ENCODE measurements around the gene SPATA13.

SPATA13 gene

GRCh38 chr13:24280720-24281119 lies 120.2 kb downstream of the SPATA13 start:
- peak overlapping the region in 1 of 2 experiments; percentile 43 for H3K4me3 ChIP-seq (ENCODE audit: low read depth in 1 of 2, low read length in 1 of 2)
- TF ChIP-seq CTCF (IDR thresholded peaks at IDR 0.05), result no peak
- peak overlapping the region; percentile 88 for H3K27ac ChIP-seq
- H3K4me1 ChIP-seq (ENCODE audit: control insufficient read depth in 1 of 2, insufficient read depth in 1 of 2, low read depth in 1 of 2, low read length in 1 of 2), result peaks cover 62 to 66% of the 10 kb centered on the region in 2 experiments
- H3K36me3 ChIP-seq, result peaks cover 49% of the 10 kb centered on the region
- H3K27me3 ChIP-seq, result no peaks in the 10 kb centered on the region
- no peaks in the 10 kb centered on the region for H3K9me3 ChIP-seq

GRCh38 chr13:24281188-24282008 lies 120.9 kb downstream of the SPATA13 start:
- Histone ChIP-seq H3K4me3 (ENCODE audit: low read depth in 1 of 2, low read length in 1 of 2) (peak overlapping the region in 1 of 2 experiments; percentile 43), H3K27ac (peak overlapping the region; percentile 88), H3K4me1 (ENCODE audit: control insufficient read depth in 1 of 2, insufficient read depth in 1 of 2, low read depth in 1 of 2, low read length in 1 of 2) (peaks cover 55 to 59% of the 10 kb centered on the region in 2 experiments), H3K27me3 (no peaks in the 10 kb centered on the region), H3K9me3 (no peaks in the 10 kb centered on the region), H3K36me3 (peaks cover 56% of the 10 kb centered on the region)
- no peak for TF ChIP-seq CTCF (IDR thresholded peaks at IDR 0.05)

- Histone ChIP-seq H3K36me3 (peaks cover 65% of the 10 kb centered on the region), H3K4me3 (ENCODE audit: low read depth in 1 of 2, low read length in 1 of 2) (no peak overlapping the region), H3K9me3 (no peaks in the 10 kb centered on the region), H3K4me1 (ENCODE audit: control insufficient read depth in 1 of 2, insufficient read depth in 1 of 2, low read depth in 1 of 2, low read length in 1 of 2) (peaks cover 47 to 52% of the 10 kb centered on the region in 2 experiments), H3K27ac (no peak overlapping the region), H3K27me3 (no peaks in the 10 kb centered on the region)
- no peak for TF ChIP-seq CTCF (IDR thresholded peaks at IDR 0.05)
Measured at GRCh38 chr13:24282256-24282655, 121.7 kb downstream of the SPATA13 start.

- Histone ChIP-seq H3K27ac (no peak overlapping the region), H3K36me3 (peaks cover 90% of the 10 kb centered on the region), H3K4me1 (ENCODE audit: control insufficient read depth in 1 of 2, insufficient read depth in 1 of 2, low read depth in 1 of 2, low read length in 1 of 2) (peaks cover 45 to 53% of the 10 kb centered on the region in 2 experiments), H3K27me3 (no peaks in the 10 kb centered on the region), H3K9me3 (no peaks in the 10 kb centered on the region), H3K4me3 (ENCODE audit: low read depth in 1 of 2, low read length in 1 of 2) (no peak overlapping the region)
- no peak for TF ChIP-seq CTCF (IDR thresholded peaks at IDR 0.05)
Measured at GRCh38 chr13:24284889-24285565, 124.5 kb downstream of the SPATA13 start.

GRCh38 chr13:24286624-24287023 lies 126.1 kb downstream of the SPATA13 start:
- H3K27ac ChIP-seq, result no peak overlapping the region
- TF ChIP-seq CTCF (IDR thresholded peaks at IDR 0.05), result no peak
- H3K4me3 ChIP-seq (ENCODE audit: low read depth in 1 of 2, low read length in 1 of 2), result no peak overlapping the region
- peaks cover 32 to 37% of the 10 kb centered on the region in 2 experiments for H3K4me1 ChIP-seq (ENCODE audit: control insufficient read depth in 1 of 2, insufficient read depth in 1 of 2, low read depth in 1 of 2, low read length in 1 of 2)
- H3K36me3 ChIP-seq, result peaks cover 97% of the 10 kb centered on the region
- no peaks in the 10 kb centered on the region for H3K9me3 ChIP-seq
- H3K27me3 ChIP-seq, result no peaks in the 10 kb centered on the region

Data from neutrophil (primary cell).